ENCODE data around the gene PLA2G6.

DNA sequence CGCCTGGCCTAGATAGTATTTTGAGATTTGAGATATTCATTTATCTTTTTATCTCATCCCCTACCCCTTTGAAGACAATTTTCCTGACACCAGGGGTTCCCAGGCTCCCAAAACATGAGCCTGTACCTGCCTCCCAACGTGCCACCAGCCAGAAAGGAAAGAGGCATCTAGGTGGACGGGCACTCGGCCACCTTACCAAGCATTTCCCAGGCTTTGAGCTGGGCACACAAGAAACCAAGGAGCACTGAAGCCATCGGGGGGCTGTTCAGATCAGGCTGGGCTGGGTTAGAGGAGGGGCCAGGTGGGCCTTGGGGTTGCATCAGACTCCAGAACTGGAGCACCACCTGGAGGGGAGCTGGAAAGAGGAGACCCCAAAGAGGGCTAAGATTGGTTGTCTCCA, 42.7 kb downstream of the PLA2G6 start:
- TF ChIP-seq POLR2A (IDR thresholded peaks at IDR 0.05) (no peak), POLR2AphosphoS5 (IDR thresholded peaks at IDR 0.05) (no peak)

Measured in stomach (tissue), 4 donors.